ENCODE data around the gene MAGI2. TPM values are rescaled to one million over a fixed set of nuclear protein-coding genes. Genes with fewer than 3 reads are reported as not detected.

MAGI2 gene
- total RNA-seq, 2 donors from 2014 or later, result 0.05 to 0.09 TPM

GRCh38 chr7:78224923-78225322 lies 1228.5 kb downstream of the MAGI2 start:
- no peaks in the 10 kb centered on the region for H3K9me3 Mint-ChIP-seq
- no peak overlapping the region for H3K4me3 Mint-ChIP-seq
- peaks cover 11% of the 10 kb centered on the region for H3K27me3 Mint-ChIP-seq
- H3K4me1 Mint-ChIP-seq, result no peaks in the 10 kb centered on the region
- no peaks in the 10 kb centered on the region for H3K36me3 Mint-ChIP-seq (ENCODE audit: low read depth)
- no peak overlapping the region for H3K27ac Mint-ChIP-seq
- ATAC-seq (replicated peaks), result no peak

- H3K4me1 Mint-ChIP-seq, result no peaks in the 10 kb centered on the region
- no peaks in the 10 kb centered on the region for H3K36me3 Mint-ChIP-seq (ENCODE audit: low read depth)
- H3K4me3 Mint-ChIP-seq, result no peak overlapping the region
- no peak for ATAC-seq (replicated peaks)
- no peaks in the 10 kb centered on the region for H3K9me3 Mint-ChIP-seq
- no peak overlapping the region for H3K27ac Mint-ChIP-seq
- peaks cover 18% of the 10 kb centered on the region for H3K27me3 Mint-ChIP-seq
Measured at GRCh38 chr7:78223598-78223997, 1229.9 kb downstream of the MAGI2 start.

GRCh38 chr7:78222001-78222751 lies 1231.3 kb downstream of the MAGI2 start:
- Mint-ChIP-seq H3K4me3 (no peak overlapping the region), H3K36me3 (ENCODE audit: low read depth) (no peaks in the 10 kb centered on the region), H3K4me1 (no peaks in the 10 kb centered on the region), H3K27me3 (peaks cover 18% of the 10 kb centered on the region), H3K27ac (no peak overlapping the region), H3K9me3 (no peaks in the 10 kb centered on the region)
- no peak for ATAC-seq (replicated peaks)

GRCh38 chr7:78220754-78221153 lies 1232.7 kb downstream of the MAGI2 start:
- Mint-ChIP-seq H3K36me3 (ENCODE audit: low read depth) (no peaks in the 10 kb centered on the region), H3K27ac (no peak overlapping the region), H3K4me3 (no peak overlapping the region), H3K4me1 (no peaks in the 10 kb centered on the region), H3K27me3 (peaks cover 26% of the 10 kb centered on the region), H3K9me3 (no peaks in the 10 kb centered on the region)
- no peak for ATAC-seq (replicated peaks)

GRCh38 chr7:78218876-78219275 lies 1234.6 kb downstream of the MAGI2 start:
- Mint-ChIP-seq H3K27me3 (peaks cover 32% of the 10 kb centered on the region), H3K36me3 (ENCODE audit: low read depth) (no peaks in the 10 kb centered on the region), H3K4me1 (no peaks in the 10 kb centered on the region), H3K4me3 (no peak overlapping the region), H3K9me3 (no peaks in the 10 kb centered on the region), H3K27ac (no peak overlapping the region)
- ATAC-seq (replicated peaks), result no peak

GRCh38 chr7:78218051-78218450 lies 1235.4 kb downstream of the MAGI2 start:
- Mint-ChIP-seq H3K9me3 (no peaks in the 10 kb centered on the region), H3K27me3 (peaks cover 32% of the 10 kb centered on the region), H3K36me3 (ENCODE audit: low read depth) (no peaks in the 10 kb centered on the region), H3K4me1 (no peaks in the 10 kb centered on the region), H3K27ac (no peak overlapping the region), H3K4me3 (no peak overlapping the region)
- ATAC-seq (replicated peaks), result no peak

GRCh38 chr7:78215199-78215598 lies 1238.3 kb downstream of the MAGI2 start:
- peaks cover 29% of the 10 kb centered on the region for H3K27me3 Mint-ChIP-seq
- no peak overlapping the region for H3K27ac Mint-ChIP-seq
- H3K4me3 Mint-ChIP-seq, result no peak overlapping the region
- no peaks in the 10 kb centered on the region for H3K4me1 Mint-ChIP-seq
- ATAC-seq (replicated peaks), result no peak
- H3K36me3 Mint-ChIP-seq (ENCODE audit: low read depth), result no peaks in the 10 kb centered on the region
- H3K9me3 Mint-ChIP-seq, result no peaks in the 10 kb centered on the region

- Mint-ChIP-seq H3K27ac (no peak overlapping the region), H3K4me1 (no peaks in the 10 kb centered on the region), H3K36me3 (ENCODE audit: low read depth) (no peaks in the 10 kb centered on the region)
Measured at GRCh38 chr7:78213402-78213801, 1240.1 kb downstream of the MAGI2 start.

GRCh38 chr7:78212476-78213060 lies 1240.9 kb downstream of the MAGI2 start:
- Mint-ChIP-seq H3K27me3 (peaks cover 18% of the 10 kb centered on the region), H3K4me3 (no peak overlapping the region), H3K4me1 (no peaks in the 10 kb centered on the region), H3K9me3 (no peaks in the 10 kb centered on the region), H3K36me3 (ENCODE audit: low read depth) (no peaks in the 10 kb centered on the region), H3K27ac (no peak overlapping the region)
- ATAC-seq (replicated peaks), result no peak

More at GRCh38 chr7:78213402-78213801, 1240.1 kb downstream of the MAGI2 start:
- Mint-ChIP-seq H3K27me3 (peaks cover 18% of the 10 kb centered on the region), H3K4me3 (no peak overlapping the region), H3K9me3 (no peaks in the 10 kb centered on the region)
- no peak for ATAC-seq (replicated peaks)

- peaks cover 3% of the 10 kb centered on the region for H3K27me3 Mint-ChIP-seq
- H3K36me3 Mint-ChIP-seq (ENCODE audit: low read depth), result no peaks in the 10 kb centered on the region
- no peak for ATAC-seq (replicated peaks)
- no peak overlapping the region for H3K4me3 Mint-ChIP-seq
- H3K27ac Mint-ChIP-seq, result no peak overlapping the region
- H3K9me3 Mint-ChIP-seq, result no peaks in the 10 kb centered on the region
- H3K4me1 Mint-ChIP-seq, result no peaks in the 10 kb centered on the region
Measured at GRCh38 chr7:78207269-78207668, 1246.2 kb downstream of the MAGI2 start.

GRCh38 chr7:78206769-78207168 lies 1246.7 kb downstream of the MAGI2 start:
- H3K4me3 Mint-ChIP-seq, result no peak overlapping the region
- no peaks in the 10 kb centered on the region for H3K4me1 Mint-ChIP-seq
- ATAC-seq (replicated peaks), result no peak
- peaks cover 3% of the 10 kb centered on the region for H3K27me3 Mint-ChIP-seq
- H3K9me3 Mint-ChIP-seq, result no peaks in the 10 kb centered on the region
- H3K27ac Mint-ChIP-seq, result no peak overlapping the region
- H3K36me3 Mint-ChIP-seq (ENCODE audit: low read depth), result no peaks in the 10 kb centered on the region

- Mint-ChIP-seq H3K9me3 (no peaks in the 10 kb centered on the region), H3K27me3 (no peaks in the 10 kb centered on the region), H3K4me1 (no peaks in the 10 kb centered on the region), H3K4me3 (no peak overlapping the region), H3K27ac (no peak overlapping the region), H3K36me3 (ENCODE audit: low read depth) (no peaks in the 10 kb centered on the region)
- no peak for ATAC-seq (replicated peaks)
Measured at GRCh38 chr7:78203042-78203720, 1250.3 kb downstream of the MAGI2 start.

- Mint-ChIP-seq H3K9me3 (no peaks in the 10 kb centered on the region), H3K36me3 (ENCODE audit: low read depth) (no peaks in the 10 kb centered on the region), H3K27me3 (peaks cover 3% of the 10 kb centered on the region), H3K4me3 (no peak overlapping the region), H3K4me1 (no peaks in the 10 kb centered on the region), H3K27ac (no peak overlapping the region)
- no peak for ATAC-seq (replicated peaks)
Measured at GRCh38 chr7:78198756-78199155, 1254.7 kb downstream of the MAGI2 start.

- Mint-ChIP-seq H3K9me3 (no peaks in the 10 kb centered on the region), H3K36me3 (ENCODE audit: low read depth) (no peaks in the 10 kb centered on the region), H3K27me3 (peaks cover 3% of the 10 kb centered on the region), H3K4me1 (no peaks in the 10 kb centered on the region), H3K4me3 (no peak overlapping the region), H3K27ac (no peak overlapping the region)
- no peak for ATAC-seq (replicated peaks)
Measured at GRCh38 chr7:78197447-78197846, 1256.0 kb downstream of the MAGI2 start.

- no peak overlapping the region for H3K27ac Mint-ChIP-seq
- no peak for ATAC-seq (replicated peaks)
- no peak overlapping the region for H3K4me3 Mint-ChIP-seq
- no peaks in the 10 kb centered on the region for H3K9me3 Mint-ChIP-seq
- peaks cover 8% of the 10 kb centered on the region for H3K27me3 Mint-ChIP-seq
- no peaks in the 10 kb centered on the region for H3K36me3 Mint-ChIP-seq (ENCODE audit: low read depth)
- H3K4me1 Mint-ChIP-seq, result no peaks in the 10 kb centered on the region
Measured at GRCh38 chr7:78195281-78195680, 1258.2 kb downstream of the MAGI2 start.

Measured in activated T-helper 17 cell treated with anti-CD3 and anti-CD28 coated beads, Interleukin-2, amount 50 U/mL, for 72 hours (primary cell).